Keratinocyte (primary cell): ENCODE data around the gene SATB2. TPM values are rescaled to one million over a fixed set of nuclear protein-coding genes. Genes with fewer than 3 reads are reported as not detected.

Experiments
- DNase-seq: peaks from one replicate; pipeline ENCODE4 v3.0.0-alpha.2; 2011; ENCODE audit warnings: low read depth, missing footprints, low spot score
- FAIRE-seq: peaks from 2 replicates; lab custom pipeline; 2011; peaks lifted over from hg19 to GRCh38; lab: Jason Lieb, UNC
- H2AFZ ChIP-seq: 2 replicates; pipeline ENCODE4 v1.6.0; 2012; ENCODE audit warnings: low read length, control low read depth, inconsistent platforms; ENCODE audit not compliant: control insufficient read depth
- H3K27ac ChIP-seq: 2 replicates; pipeline ENCODE4 v1.5.1; 2011; ENCODE audit warnings: low read length; ENCODE audit not compliant: control insufficient read depth, insufficient read depth
- H3K27me3 ChIP-seq: 3 replicates; pipeline ENCODE4 v1.6.0; 2011; ENCODE audit warnings: low read length; ENCODE audit not compliant: control insufficient read depth, insufficient read depth; ENCODE audit errors: extremely low read depth
- H3K36me3 ChIP-seq, 2 experiments: 2 replicates in 1 of 2; 3 replicates in 1 of 2; pipeline ENCODE4 v1.5.1; 2011; ENCODE audit warnings: low read length in 2 of 2, mild to moderate bottlenecking in 1 of 2; ENCODE audit not compliant: control insufficient read depth in 2 of 2, insufficient read depth in 2 of 2; ENCODE audit errors: extremely low read depth in 1 of 2
- H3K4me1 ChIP-seq: 3 replicates; pipeline ENCODE4 v1.5.1; 2011; ENCODE audit warnings: low read length; ENCODE audit not compliant: control insufficient read depth, insufficient read depth; ENCODE audit errors: extremely low read depth
- H3K4me2 ChIP-seq: 3 replicates; pipeline ENCODE4 v1.6.0; 2011; ENCODE audit warnings: low read depth, low read length; ENCODE audit not compliant: control insufficient read depth, insufficient read depth; ENCODE audit errors: extremely low read depth
- H3K4me3 ChIP-seq, 3 experiments: fragments of 200-600 bp in 1 of 3; sonication (generic) in 1 of 3; 2 replicates in 2 of 3; 3 replicates in 1 of 3; pipeline ENCODE4 v1.5.1; 2011 to 2016; ENCODE audit warnings: low read length in 3 of 3, mild to moderate bottlenecking in 3 of 3, control low read depth in 2 of 3, inconsistent platforms in 1 of 3, low read depth in 1 of 3, mixed read lengths in 1 of 3, mixed run types in 1 of 3, moderate library complexity in 1 of 3; ENCODE audit not compliant: control insufficient read depth in 2 of 3, insufficient read depth in 2 of 3; ENCODE audit errors: extremely low read depth in 1 of 3
- H3K79me2 ChIP-seq: 2 replicates; pipeline ENCODE4 v1.6.0; 2012; ENCODE audit warnings: low read length; ENCODE audit not compliant: control insufficient read depth, insufficient read depth
- H3K9ac ChIP-seq: 3 replicates; pipeline ENCODE4 v1.6.0; 2011; ENCODE audit warnings: low read length; ENCODE audit not compliant: control insufficient read depth, insufficient read depth; ENCODE audit errors: extremely low read depth
- H3K9me1 ChIP-seq: 3 replicates; pipeline ENCODE4 v1.6.0; 2011; ENCODE audit warnings: low read length; ENCODE audit not compliant: control insufficient read depth, insufficient read depth; ENCODE audit errors: extremely low read depth
- H3K9me3 ChIP-seq: 2 replicates; pipeline ENCODE4 v1.5.1; 2012; ENCODE audit warnings: low read depth, low read length; ENCODE audit not compliant: control insufficient read depth
- H4K20me1 ChIP-seq: 3 replicates; pipeline ENCODE4 v1.6.0; 2011; ENCODE audit warnings: low read length; ENCODE audit not compliant: control insufficient read depth, insufficient read depth; ENCODE audit errors: extremely low read depth
- CTCF ChIP-seq, 3 experiments: IDR thresholded peaks in 1 of 3; conservative IDR thresholded peaks in 1 of 3; optimal IDR thresholded peaks in 1 of 3; 2 replicates in 2 of 3; 3 replicates in 1 of 3; pipeline versions ENCODE3 to v1.5.1; 2011; ENCODE audit warnings: low read length in 3 of 3, mild to moderate bottlenecking in 3 of 3, moderate library complexity in 2 of 3, control low read depth in 1 of 3, inconsistent platforms in 1 of 3; ENCODE audit not compliant: insufficient read depth in 2 of 3; ENCODE audit errors: extremely low read depth in 1 of 3
- EZH2 ChIP-seq: IDR thresholded peaks from one replicate; pipeline ENCODE4 v1.6.1; 2012; ENCODE audit warnings: inconsistent platforms, mild to moderate bottlenecking, low read length, moderate library complexity
- dilution Hi-C: fragments of 300-500 bp; cut with MboI; formaldehyde crosslinking; loops from one replicate; pipeline ENCODE4 v1.7.0; 2020; ENCODE audit warnings: low sequenced_read_pairs; ENCODE audit not compliant: extremely low pct_ligation_motif_present
- polyA plus RNA-seq, 5 experiments: library from polyadenylated mRNA; depleted of rRNA in 3 of 5; stranded (reverse) in 3 of 5; stranded (forward) in 1 of 5; unstranded in 1 of 5; fragments of >200 nt; gene quantifications; 1 replicate in 1 of 5; 2 replicates in 3 of 5; 3 replicates in 1 of 5; pipeline versions ENCODE4 v1.2.1 to v1.2.3, GENCODE V29; 2011 to 2012; ENCODE audit warnings: missing spikeins in 2 of 5, low read depth in 1 of 5, low replicate concordance in 1 of 5

The SATB2 gene
- polyA plus RNA-seq, 1 donor (not counting 4 experiments of a cell fraction or from before 2014, with no cell fraction given), result 1.4 TPM

- Histone ChIP-seq H3K4me3 (no peak overlapping the region), H3K9me1 (no peaks in the 10 kb centered on the region), H3K27ac (no peak overlapping the region), H2AFZ (no peak overlapping the region), H3K4me2 (no peak overlapping the region), H3K27me3 (no peaks in the 10 kb centered on the region), H3K4me1 (no peaks in the 10 kb centered on the region), H3K9ac (no peak overlapping the region), H4K20me1 (no peaks in the 10 kb centered on the region), H3K9me3 (no peaks in the 10 kb centered on the region), H3K36me3 (no peaks in the 10 kb centered on the region), H3K79me2 (no peaks in the 10 kb centered on the region)
- TF ChIP-seq CTCF (optimal IDR thresholded peaks at IDR 0.05 in 1 of 3, IDR thresholded peaks at IDR 0.05 in 1 of 3, conservative IDR thresholded peaks at IDR 0.05 in 1 of 3; ENCODE audit: extremely low read depth in 1 of 3, insufficient read depth in 2 of 3, low read length in 3 of 3), result no peak
- FAIRE-seq, result no peak
- dilution Hi-C loops, result no loop called here
- no peak for DNase-seq
These were observed 47.8 kb downstream of the SATB2 start for GRCh38 chr2:199409759-199410529.

GRCh38 chr2:199407421-199407820 is 50.3 kb downstream of the SATB2 start:
- H3K27ac ChIP-seq, result no peak overlapping the region
- H3K9ac ChIP-seq, result no peak overlapping the region
- no peaks in the 10 kb centered on the region for H4K20me1 ChIP-seq
- TF ChIP-seq CTCF (optimal IDR thresholded peaks at IDR 0.05 in 1 of 3, IDR thresholded peaks at IDR 0.05 in 1 of 3, conservative IDR thresholded peaks at IDR 0.05 in 1 of 3; ENCODE audit: extremely low read depth in 1 of 3, insufficient read depth in 2 of 3, low read length in 3 of 3) (no peak), EZH2 (no peak)
- H3K4me2 ChIP-seq, result no peak overlapping the region
- no peak overlapping the region for H3K4me3 ChIP-seq
- H3K9me1 ChIP-seq, result no peaks in the 10 kb centered on the region
- H3K9me3 ChIP-seq, result no peaks in the 10 kb centered on the region
- no peaks in the 10 kb centered on the region for H3K79me2 ChIP-seq
- dilution Hi-C loops, result no loop called here
- FAIRE-seq (no peak), DNase-seq (no peak)
- H3K27me3 ChIP-seq, result no peaks in the 10 kb centered on the region
- no peaks in the 10 kb centered on the region for H3K36me3 ChIP-seq
- H2AFZ ChIP-seq, result no peak overlapping the region
- H3K4me1 ChIP-seq, result no peaks in the 10 kb centered on the region
